Heart left ventricle (tissue), 13 donors: ENCODE data around the gene ALDH3A1.

Experiments used
- CTCF ChIP-seq, 12 donors: fragments of 200-600 bp; sonication (generic) in 4 of 12; IDR thresholded peaks; one replicate each; pipeline versions ENCODE4 v1.5.0 to v1.8.0; 2018 to 2022; ENCODE audit warnings: antibody characterized with exemption in 12 of 12, mild to moderate bottlenecking in 5 of 12
- POLR2A ChIP-seq, 2 donors: fragments of 450-650 bp; IDR thresholded peaks; one replicate each; pipeline ENCODE4 v1.6.1; 2017; ENCODE audit warnings: antibody characterized with exemption in 2 of 2, mild to moderate bottlenecking in 2 of 2, moderate library complexity in 2 of 2
- donor health status: ischemic (EF 13 %, LVEDD 7.1; RV severe dilation, severe dysfunction).
- donor health status: DM: no; HTN: yes; CAD: no.
- donor health status: DM: no; HTN: no; CAD: no.
- donor health status: ischemic (EF 25% LVEDD 6.9; RV normal size, moderate dysfunction).
- donor health status: ischemic (EF 25% LVEDD 5.7; RV mildly dilated, moderate dysfunction).
- donor health status: ischemic (EF 35%, LVEDD 5.7; RV mildly dilated, moderate dysfunction).
- donor health status: nonischemic (EF 11% LVEDD 7.7; RV severe dilation, severe dysfunction).
- donor health status: DM: yes; HTN: yes; CAD: no.
- donor health status: PGD.
- donor health status: ischemic (EF 29% LVEDD 5.4; RV normal size, mild dysfunction).
- donor health status: nonischemic (EF 23%, LVEDD 6.1; RV moderate dilation, normal function).

DNA sequence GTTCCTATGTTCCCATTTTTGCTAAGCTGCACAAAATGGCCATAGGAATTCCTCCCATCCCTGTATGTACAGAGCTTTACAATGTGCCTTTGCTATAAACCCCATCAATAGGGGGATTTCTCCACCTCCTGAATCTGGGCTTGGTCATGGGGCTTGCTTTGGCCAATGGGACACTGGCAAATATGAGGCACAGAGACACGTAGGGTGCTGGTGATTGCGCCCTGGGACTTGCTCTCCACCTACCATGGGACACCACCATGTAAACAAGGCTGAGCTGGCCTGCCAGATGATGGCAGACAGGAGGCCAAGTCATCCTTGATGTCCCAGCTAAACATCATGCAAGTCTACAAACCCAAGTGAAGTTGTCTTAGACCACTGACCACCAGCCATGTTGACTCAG, 15.3 kb upstream of the ALDH3A1 start:
- TF ChIP-seq POLR2A (IDR thresholded peaks at IDR 0.05) (no peak), CTCF (IDR thresholded peaks at IDR 0.05) (no peak)
